Ovary (tissue), 3 donors: ENCODE measurements around the gene COL1A2.

ENCODE experiments used
- EP300 ChIP-seq: sonication (generic); formaldehyde crosslinking; IDR thresholded peaks from one replicate; pipeline ENCODE4 v1.6.1; 2017; ENCODE audit warnings: antibody characterized with exemption
- POLR2A ChIP-seq: fragments of 450-650 bp; IDR thresholded peaks from one replicate; pipeline ENCODE4 v1.6.1; 2017; ENCODE audit warnings: antibody characterized with exemption, mild to moderate bottlenecking, moderate library complexity
- TF ChIP-seq, protein P1 (sequence below), 3 donors: fragments of 450-650 bp in 2 of 3; fragments of 200-600 bp in 1 of 3; IDR thresholded peaks; one replicate each; pipeline versions ENCODE4 v1.5.1 to v1.8.0; 2016 to 2022; ENCODE audit warnings: antibody characterized with exemption in 3 of 3, mild to moderate bottlenecking in 1 of 3
- donor health status: DM: no; HTN: no; CAD: no.

DNA sequence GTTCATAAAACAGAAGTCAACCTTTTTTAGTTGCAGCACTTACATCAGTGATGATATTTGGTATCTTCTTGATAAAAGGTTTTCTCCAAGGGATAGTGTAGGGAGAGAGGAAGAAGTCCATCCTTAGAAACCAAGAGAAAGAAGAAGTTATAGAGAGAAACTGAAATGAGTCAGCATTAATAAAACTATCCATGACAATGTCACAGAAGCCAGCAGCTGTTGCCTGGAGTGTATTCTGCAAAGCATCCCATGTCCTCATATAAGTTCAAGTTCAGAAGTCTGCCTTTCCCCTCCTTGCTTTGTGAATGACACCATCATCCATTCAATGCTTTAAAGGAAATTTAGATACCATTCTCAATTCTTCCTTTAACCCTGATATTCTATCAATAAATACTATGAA, 14.4 kb upstream of the COL1A2 start:
- TF ChIP-seq, protein P1, sequence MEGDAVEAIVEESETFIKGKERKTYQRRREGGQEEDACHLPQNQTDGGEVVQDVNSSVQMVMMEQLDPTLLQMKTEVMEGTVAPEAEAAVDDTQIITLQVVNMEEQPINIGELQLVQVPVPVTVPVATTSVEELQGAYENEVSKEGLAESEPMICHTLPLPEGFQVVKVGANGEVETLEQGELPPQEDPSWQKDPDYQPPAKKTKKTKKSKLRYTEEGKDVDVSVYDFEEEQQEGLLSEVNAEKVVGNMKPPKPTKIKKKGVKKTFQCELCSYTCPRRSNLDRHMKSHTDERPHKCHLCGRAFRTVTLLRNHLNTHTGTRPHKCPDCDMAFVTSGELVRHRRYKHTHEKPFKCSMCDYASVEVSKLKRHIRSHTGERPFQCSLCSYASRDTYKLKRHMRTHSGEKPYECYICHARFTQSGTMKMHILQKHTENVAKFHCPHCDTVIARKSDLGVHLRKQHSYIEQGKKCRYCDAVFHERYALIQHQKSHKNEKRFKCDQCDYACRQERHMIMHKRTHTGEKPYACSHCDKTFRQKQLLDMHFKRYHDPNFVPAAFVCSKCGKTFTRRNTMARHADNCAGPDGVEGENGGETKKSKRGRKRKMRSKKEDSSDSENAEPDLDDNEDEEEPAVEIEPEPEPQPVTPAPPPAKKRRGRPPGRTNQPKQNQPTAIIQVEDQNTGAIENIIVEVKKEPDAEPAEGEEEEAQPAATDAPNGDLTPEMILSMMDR (IDR thresholded peaks at IDR 0.05) = no peak
- TF ChIP-seq POLR2A (no peak), EP300 (no peak)
